Neural cell (in vitro differentiated cells): ENCODE data around the gene TAF5L. TPM values are rescaled to one million over a fixed set of nuclear protein-coding genes. Genes with fewer than 3 reads are reported as not detected.
A peak's percentile ranks its signal among the peaks of the same experiment; 100 is the strongest.

Experiments used
- H2AFZ ChIP-seq: fragments of 200-600, 300-800 bp; sonication (generic), shearing (Covaris generic); 2 replicates; pipeline ENCODE4 v1.6.0; 2014; ENCODE audit warnings: low read depth, mild to moderate bottlenecking, antibody characterized with exemption, low read length, moderate library complexity
- H3F3A ChIP-seq: fragments of 200-600 bp; shearing (Covaris generic); 2 replicates; pipeline ENCODE4 v1.6.1; 2016; ENCODE audit warnings: mild to moderate bottlenecking, moderate library complexity, mixed read lengths, antibody characterized with exemption, low read length; ENCODE audit not compliant: insufficient read depth, poor library complexity, severe bottlenecking
- H3K27ac ChIP-seq: fragments of 200-600, 300-800 bp; sonication (generic), shearing (Covaris generic); 2 replicates; pipeline ENCODE4 v1.5.1; 2014; ENCODE audit warnings: mild to moderate bottlenecking, low read length, moderate library complexity
- H3K27me3 ChIP-seq: fragments of 300-800, 200-600 bp; sonication (generic), shearing (Covaris generic); 2 replicates; pipeline ENCODE4 v1.6.0; 2014; ENCODE audit warnings: mild to moderate bottlenecking, low read depth, low read length, moderate library complexity; ENCODE audit not compliant: insufficient read depth
- H3K36me3 ChIP-seq: fragments of 300-800, 200-600 bp; sonication (generic), shearing (Covaris generic); 2 replicates; pipeline ENCODE4 v1.5.1; 2014; ENCODE audit warnings: mild to moderate bottlenecking, antibody characterized with exemption, low read length, moderate library complexity; ENCODE audit not compliant: insufficient read depth
- H3K4me2 ChIP-seq: fragments of 300-800, 200-600 bp; sonication (generic), shearing (Covaris generic); 2 replicates; pipeline ENCODE4 v1.6.0; 2014; ENCODE audit warnings: mild to moderate bottlenecking, low read length
- H3K4me3 ChIP-seq: fragments of 300-800, 200-600 bp; sonication (generic), shearing (Covaris generic); 2 replicates; pipeline ENCODE4 v1.5.1; 2014; ENCODE audit warnings: mild to moderate bottlenecking, low read length, moderate library complexity
- H3K79me2 ChIP-seq: fragments of 200-600 bp; shearing (Covaris generic); replicated peaks from 2 replicates; pipeline ENCODE4 v1.6.0; 2014; ENCODE audit warnings: mild to moderate bottlenecking, low read length, moderate library complexity; ENCODE audit not compliant: insufficient read depth
- H3K9ac ChIP-seq: fragments of 300-800, 200-600 bp; sonication (generic), shearing (Covaris generic); 2 replicates; pipeline ENCODE4 v1.6.1; 2016; ENCODE audit warnings: mild to moderate bottlenecking, low read length, mixed read lengths
- H3K9me2 ChIP-seq: fragments of 200-600 bp; shearing (Covaris generic); 2 replicates; pipeline ENCODE4 v1.6.1; 2016; ENCODE audit warnings: mild to moderate bottlenecking, low read length, mixed read lengths; ENCODE audit not compliant: insufficient read depth
- H3K9me3 ChIP-seq: fragments of 200-600, 300-800 bp; sonication (generic), shearing (Covaris generic); 2 replicates; pipeline ENCODE4 v1.6.1; 2016; ENCODE audit warnings: mild to moderate bottlenecking, mixed run types, low read length, moderate library complexity, mixed read lengths
- H4K20me1 ChIP-seq: fragments of 200-600 bp; shearing (Covaris generic); 2 replicates; pipeline ENCODE4 v1.6.1; 2016; ENCODE audit warnings: mild to moderate bottlenecking, mixed run types; ENCODE audit not compliant: insufficient read depth
- EP300 ChIP-seq: fragments of 450-650 bp; conservative IDR thresholded peaks from 2 replicates; pipeline ENCODE4 v1.6.1; 2014; ENCODE audit warnings: antibody characterized with exemption, mild to moderate bottlenecking, moderate library complexity; ENCODE audit not compliant: poor library complexity, severe bottlenecking
- EZH2 ChIP-seq: fragments of 200-600, 300-800 bp; shearing (Covaris generic), sonication (generic); IDR thresholded peaks from 2 replicates; pipeline ENCODE4 v1.6.1; 2014; ENCODE audit warnings: antibody characterized with exemption, low read length, borderline replicate concordance, mild to moderate bottlenecking; ENCODE audit not compliant: insufficient read depth, poor library complexity, severe bottlenecking
- MXI1 ChIP-seq: fragments of 450-650 bp; conservative IDR thresholded peaks from 2 replicates; pipeline ENCODE4 v1.6.1; 2014; ENCODE audit warnings: antibody characterized with exemption, mild to moderate bottlenecking; ENCODE audit not compliant: poor library complexity, severe bottlenecking
- POLR2AphosphoS5 ChIP-seq: IDR thresholded peaks from 2 replicates; pipeline ENCODE4 v1.6.1; 2012
- RAD21 ChIP-seq: fragments of 450-650 bp; conservative IDR thresholded peaks from 2 replicates; pipeline ENCODE4 v1.6.1; 2014; ENCODE audit warnings: antibody characterized with exemption, mild to moderate bottlenecking, moderate library complexity
- REST ChIP-seq: IDR thresholded peaks from 2 replicates; pipeline ENCODE4 v1.6.1; 2012; ENCODE audit warnings: borderline replicate concordance
- SMC3 ChIP-seq: fragments of 450-650 bp; conservative IDR thresholded peaks from 2 replicates; pipeline ENCODE4 v1.6.1; 2014; ENCODE audit warnings: antibody characterized with exemption, mild to moderate bottlenecking, moderate library complexity; ENCODE audit not compliant: poor library complexity
- TAF1 ChIP-seq: IDR thresholded peaks from 2 replicates; pipeline ENCODE4 v1.6.1; 2012; ENCODE audit warnings: low read depth
- polyA plus RNA-seq: library from polyadenylated mRNA; depleted of rRNA; stranded (reverse); fragments of >200 nt; gene quantifications from 2 replicates; pipeline ENCODE4 v1.2.3, GENCODE V29; 2014
- TF ChIP-seq, protein P1 (sequence below): fragments of 450-650 bp; IDR thresholded peaks from 2 replicates; pipeline ENCODE4 v1.5.1; 2014; ENCODE audit warnings: antibody characterized with exemption, mild to moderate bottlenecking, moderate library complexity; ENCODE audit not compliant: poor library complexity, severe bottlenecking

Gene TAF5L
- polyA plus RNA-seq, 1 donor from 2014 or later = 18.5 TPM

DNA sequence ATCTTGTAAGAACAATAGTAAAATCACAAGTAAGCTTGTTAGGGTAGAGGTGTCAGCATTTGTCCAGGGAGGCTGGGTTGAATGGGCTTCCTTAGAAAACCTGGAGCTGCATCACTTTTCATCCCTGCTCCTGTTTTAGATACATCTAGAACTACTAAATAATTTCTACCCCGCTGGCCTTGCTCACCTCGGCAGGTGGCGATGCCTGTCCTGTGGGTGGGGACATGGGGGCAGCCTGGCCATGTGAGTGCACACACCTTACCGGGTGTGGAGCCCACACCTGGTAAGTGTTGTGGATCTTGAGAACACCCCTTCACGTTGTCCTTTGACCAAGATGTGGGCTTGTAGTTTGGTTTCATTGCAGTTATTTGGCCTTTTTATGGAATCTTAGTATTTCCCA is 29.9 kb upstream of the TAF5L start:
- no peaks in the 10 kb centered on the region for H3F3A ChIP-seq
- H3K4me3 ChIP-seq = no peak overlapping the region
- H4K20me1 ChIP-seq = no peaks in the 10 kb centered on the region
- H3K9me3 ChIP-seq = no peaks in the 10 kb centered on the region
- no peak for TF ChIP-seq EP300
- H3K27ac ChIP-seq = peak overlapping the region; percentile 38
- no peak overlapping the region for H3K4me2 ChIP-seq
- no peak overlapping the region for H3K9ac ChIP-seq
- H3K36me3 ChIP-seq = peaks cover 4% of the 10 kb centered on the region
- H3K9me2 ChIP-seq = no peaks in the 10 kb centered on the region
- H2AFZ ChIP-seq = no peak overlapping the region
- no peaks in the 10 kb centered on the region for H3K79me2 ChIP-seq
- no peaks in the 10 kb centered on the region for H3K27me3 ChIP-seq

- H3K9ac ChIP-seq = no peak overlapping the region
These were observed 27.5 kb upstream of the TAF5L start for GRCh38 chr1:229653420-229653819.

More at GRCh38 chr1:229653420-229653819, 27.5 kb upstream of the TAF5L start:
- Histone ChIP-seq H3K27ac (no peak overlapping the region), H3K4me2 (no peak overlapping the region), H4K20me1 (no peaks in the 10 kb centered on the region), H3K36me3 (peaks cover 14% of the 10 kb centered on the region), H3K9me2 (no peaks in the 10 kb centered on the region), H3K4me3 (no peak overlapping the region), H3F3A (no peaks in the 10 kb centered on the region), H3K79me2 (no peaks in the 10 kb centered on the region), H3K27me3 (no peaks in the 10 kb centered on the region), H3K9me3 (no peaks in the 10 kb centered on the region), H2AFZ (no peak overlapping the region)
- no peak for TF ChIP-seq TAF1
- TF ChIP-seq SMC3 = no peak
- TF ChIP-seq EZH2 = no peak
- TF ChIP-seq RAD21 = no peak
- TF ChIP-seq REST = no peak
- TF ChIP-seq POLR2AphosphoS5 = no peak
- TF ChIP-seq, protein P1, sequence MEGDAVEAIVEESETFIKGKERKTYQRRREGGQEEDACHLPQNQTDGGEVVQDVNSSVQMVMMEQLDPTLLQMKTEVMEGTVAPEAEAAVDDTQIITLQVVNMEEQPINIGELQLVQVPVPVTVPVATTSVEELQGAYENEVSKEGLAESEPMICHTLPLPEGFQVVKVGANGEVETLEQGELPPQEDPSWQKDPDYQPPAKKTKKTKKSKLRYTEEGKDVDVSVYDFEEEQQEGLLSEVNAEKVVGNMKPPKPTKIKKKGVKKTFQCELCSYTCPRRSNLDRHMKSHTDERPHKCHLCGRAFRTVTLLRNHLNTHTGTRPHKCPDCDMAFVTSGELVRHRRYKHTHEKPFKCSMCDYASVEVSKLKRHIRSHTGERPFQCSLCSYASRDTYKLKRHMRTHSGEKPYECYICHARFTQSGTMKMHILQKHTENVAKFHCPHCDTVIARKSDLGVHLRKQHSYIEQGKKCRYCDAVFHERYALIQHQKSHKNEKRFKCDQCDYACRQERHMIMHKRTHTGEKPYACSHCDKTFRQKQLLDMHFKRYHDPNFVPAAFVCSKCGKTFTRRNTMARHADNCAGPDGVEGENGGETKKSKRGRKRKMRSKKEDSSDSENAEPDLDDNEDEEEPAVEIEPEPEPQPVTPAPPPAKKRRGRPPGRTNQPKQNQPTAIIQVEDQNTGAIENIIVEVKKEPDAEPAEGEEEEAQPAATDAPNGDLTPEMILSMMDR = no peak
- no peak for TF ChIP-seq EP300
- TF ChIP-seq MXI1 = no peak
